Suprapubic skin (tissue), 4 donors: Measurements from ENCODE around the gene SPARC.

Source experiments
- EP300 ChIP-seq: sonication (generic); formaldehyde crosslinking; IDR thresholded peaks from one replicate; pipeline ENCODE4 v1.6.1; 2017; ENCODE audit warnings: antibody characterized with exemption
- POLR2A ChIP-seq, 2 donors: fragments of 450-650 bp; IDR thresholded peaks; one replicate each; pipeline ENCODE4 v1.6.1; 2017; ENCODE audit warnings: antibody characterized with exemption in 2 of 2, mild to moderate bottlenecking in 2 of 2, moderate library complexity in 2 of 2
- POLR2AphosphoS5 ChIP-seq, 3 donors: sonication (generic); formaldehyde crosslinking; IDR thresholded peaks; one replicate each; pipeline ENCODE4 v1.6.1; 2017; ENCODE audit warnings: antibody characterized with exemption in 3 of 3
- TF ChIP-seq, protein P1 (sequence below), 2 donors: fragments of 200-600 bp in 1 of 2; fragments of 450-650 bp in 1 of 2; sonication (generic) in 1 of 2; IDR thresholded peaks; one replicate each; pipeline ENCODE4 v1.5.1; 2016 to 2019; ENCODE audit warnings: antibody characterized with exemption in 2 of 2, mild to moderate bottlenecking in 1 of 2, moderate library complexity in 1 of 2

DNA sequence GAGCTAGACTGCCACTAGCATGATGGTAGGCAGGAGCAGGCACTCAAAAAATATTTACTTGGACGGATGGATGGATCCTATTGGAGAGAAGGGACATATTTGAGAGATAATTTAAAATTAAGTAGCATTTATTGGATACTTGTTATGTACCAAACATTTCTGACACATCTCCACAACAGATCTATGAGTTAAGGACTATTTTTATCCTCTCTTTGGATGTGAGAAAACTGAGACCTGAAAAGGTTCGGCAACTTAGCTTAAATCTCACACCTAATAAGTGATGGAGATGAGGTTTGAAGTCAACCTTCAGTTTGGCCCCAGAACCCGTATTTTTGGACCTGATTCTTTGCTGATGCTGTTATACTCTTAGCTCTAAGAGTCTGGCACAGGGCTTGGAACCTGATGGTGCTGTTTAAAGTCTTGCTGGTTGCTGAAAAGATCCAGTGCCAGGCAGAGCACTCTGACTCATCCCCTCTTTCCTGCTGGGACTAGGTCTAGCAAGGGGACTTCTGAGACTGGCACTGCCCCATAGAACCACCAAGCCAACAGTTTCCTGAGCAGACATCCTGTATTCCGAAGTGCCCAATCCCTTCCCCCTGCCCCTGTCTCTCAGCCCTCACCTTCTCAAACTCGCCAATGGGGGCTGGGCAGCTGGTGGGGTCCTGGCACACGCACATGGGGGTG, 15.6 kb downstream of the SPARC start:
- TF ChIP-seq, protein P1, sequence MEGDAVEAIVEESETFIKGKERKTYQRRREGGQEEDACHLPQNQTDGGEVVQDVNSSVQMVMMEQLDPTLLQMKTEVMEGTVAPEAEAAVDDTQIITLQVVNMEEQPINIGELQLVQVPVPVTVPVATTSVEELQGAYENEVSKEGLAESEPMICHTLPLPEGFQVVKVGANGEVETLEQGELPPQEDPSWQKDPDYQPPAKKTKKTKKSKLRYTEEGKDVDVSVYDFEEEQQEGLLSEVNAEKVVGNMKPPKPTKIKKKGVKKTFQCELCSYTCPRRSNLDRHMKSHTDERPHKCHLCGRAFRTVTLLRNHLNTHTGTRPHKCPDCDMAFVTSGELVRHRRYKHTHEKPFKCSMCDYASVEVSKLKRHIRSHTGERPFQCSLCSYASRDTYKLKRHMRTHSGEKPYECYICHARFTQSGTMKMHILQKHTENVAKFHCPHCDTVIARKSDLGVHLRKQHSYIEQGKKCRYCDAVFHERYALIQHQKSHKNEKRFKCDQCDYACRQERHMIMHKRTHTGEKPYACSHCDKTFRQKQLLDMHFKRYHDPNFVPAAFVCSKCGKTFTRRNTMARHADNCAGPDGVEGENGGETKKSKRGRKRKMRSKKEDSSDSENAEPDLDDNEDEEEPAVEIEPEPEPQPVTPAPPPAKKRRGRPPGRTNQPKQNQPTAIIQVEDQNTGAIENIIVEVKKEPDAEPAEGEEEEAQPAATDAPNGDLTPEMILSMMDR (IDR thresholded peaks at IDR 0.05) = no peak
- no peak for TF ChIP-seq POLR2A (IDR thresholded peaks at IDR 0.05)
- TF ChIP-seq POLR2AphosphoS5 (IDR thresholded peaks at IDR 0.05) = no peak
- no peak for TF ChIP-seq EP300
